ENCODE results near the gene LRP1B. TPM values are rescaled to one million over a fixed set of nuclear protein-coding genes. Genes with fewer than 3 reads are reported as not detected.

LRP1B gene
- total RNA-seq, 4 donors from 2014 or later, result 3.6 to 10.1 (median 6.1) TPM

DNA sequence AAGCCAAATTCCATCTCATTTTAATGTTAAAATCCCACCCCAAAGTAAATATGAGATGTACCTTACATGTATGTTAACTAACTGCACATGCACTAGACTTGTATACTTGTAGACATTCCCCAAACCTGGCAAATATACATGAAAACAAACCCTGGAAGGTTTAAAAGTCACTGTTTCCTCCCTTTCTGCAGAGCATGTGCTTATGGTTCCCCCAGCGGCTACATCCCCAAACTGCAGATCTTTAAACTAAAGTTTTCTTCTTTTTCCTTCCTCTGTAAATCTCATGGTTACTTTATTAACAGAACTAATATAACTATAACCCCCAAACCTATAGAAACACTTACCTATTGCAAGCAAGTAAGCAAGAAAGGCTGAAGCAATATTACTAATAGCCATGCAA, 731.5 kb downstream of the LRP1B start:
- DNase-seq (ENCODE audit: low spot score) (no peak), ATAC-seq (ENCODE audit: low FRiP score) (no peak)
- TF ChIP-seq CTCF (IDR thresholded peaks at IDR 0.05), result no peak

DNA sequence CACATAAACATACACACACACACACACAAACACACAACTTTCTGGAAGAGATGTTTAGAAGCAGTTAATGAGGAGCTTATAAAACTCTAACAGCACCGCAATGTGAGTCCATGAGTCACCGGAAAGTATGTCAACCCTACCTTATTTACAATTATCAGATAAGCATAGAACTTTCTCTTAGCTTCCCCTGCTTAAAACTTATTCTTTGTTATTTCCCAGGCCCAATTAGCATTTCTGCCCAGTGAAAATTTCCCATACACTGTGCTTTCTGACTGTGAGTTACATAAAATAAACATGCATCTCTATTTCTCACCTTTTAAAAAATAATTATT, 737.6 kb downstream of the LRP1B start:
- ATAC-seq (ENCODE audit: low FRiP score) (no peak), DNase-seq (ENCODE audit: low spot score) (no peak)
- no peak for TF ChIP-seq CTCF (IDR thresholded peaks at IDR 0.05)

DNA sequence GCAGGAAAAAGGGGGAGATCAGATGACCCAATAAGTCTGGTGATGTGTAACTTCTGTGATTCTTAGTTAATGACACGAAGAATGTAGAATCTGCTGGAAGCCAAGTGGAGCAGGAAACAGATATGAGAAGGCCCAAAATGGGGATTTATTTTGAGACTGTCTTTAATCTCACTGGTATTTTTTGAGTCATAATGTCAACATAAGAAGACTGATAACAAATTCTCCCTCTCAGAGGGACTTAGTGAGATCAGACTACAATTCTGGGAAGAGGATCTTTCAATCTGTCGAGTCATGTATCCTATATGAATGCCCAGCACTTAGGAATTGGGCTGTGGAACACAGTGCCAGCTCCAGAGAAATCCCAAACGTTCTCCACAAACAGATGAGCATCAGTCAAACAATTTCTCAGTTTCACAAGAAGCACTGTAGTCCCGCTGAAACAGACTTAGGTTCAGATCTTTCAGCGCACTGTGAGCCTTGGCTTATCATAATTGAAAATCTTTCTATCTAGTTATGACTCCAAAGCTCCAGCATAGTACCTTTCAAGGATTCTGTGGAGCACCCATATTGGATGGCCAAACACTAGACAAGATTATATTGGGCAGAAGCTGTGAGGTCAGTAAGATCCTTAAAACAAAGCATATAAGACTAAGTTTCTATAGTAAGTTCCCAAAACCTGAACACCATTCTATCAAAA, 738.2 kb downstream of the LRP1B start:
- no peak for DNase-seq (ENCODE audit: low spot score)
- no peak for TF ChIP-seq CTCF (IDR thresholded peaks at IDR 0.05)
- no peak for ATAC-seq (ENCODE audit: low FRiP score)

DNA sequence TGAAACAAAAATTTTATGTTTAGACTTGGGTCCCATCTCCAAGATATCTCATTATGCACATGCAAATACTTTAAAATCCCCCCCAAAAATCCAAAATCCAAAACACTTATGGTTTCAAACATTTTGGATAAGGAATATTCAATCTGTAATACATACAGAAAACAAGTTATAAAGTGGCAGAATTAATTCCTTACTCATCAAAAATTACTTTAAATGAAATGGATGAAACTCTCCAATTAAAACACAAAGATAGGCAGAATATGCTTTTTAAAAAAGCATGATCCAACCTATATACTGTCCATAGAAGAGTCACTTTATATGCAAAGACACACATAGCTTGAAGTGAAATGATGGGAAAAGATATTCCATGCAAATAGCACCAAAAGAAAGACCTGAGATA, 744.6 kb downstream of the LRP1B start:
- no peak for ATAC-seq (ENCODE audit: low FRiP score)

DNA sequence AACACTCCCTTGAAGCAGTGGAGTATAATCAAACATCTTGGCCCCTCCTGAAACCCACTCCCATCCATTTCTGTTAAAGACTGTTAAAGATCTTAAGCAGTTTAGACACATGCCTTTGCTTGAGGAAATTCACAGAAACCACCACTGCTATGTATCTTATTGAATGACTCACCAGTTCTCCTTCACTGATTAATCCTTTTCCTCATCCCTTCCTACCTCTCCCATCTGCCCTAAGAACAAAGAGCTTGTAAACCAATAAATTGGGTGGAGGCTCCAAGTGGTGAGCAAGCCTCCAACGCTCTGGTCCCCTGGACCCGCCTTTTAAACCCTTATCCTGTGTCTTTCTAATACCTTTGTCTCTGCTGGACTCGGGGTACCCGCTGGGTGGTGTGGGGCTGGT, 746.1 kb downstream of the LRP1B start:
- DNase-seq (ENCODE audit: low spot score), result no peak
- no peak for TF ChIP-seq CTCF (IDR thresholded peaks at IDR 0.05)

More for the DNA sequence above, 744.6 kb downstream of the LRP1B start:
- no peak for DNase-seq (ENCODE audit: low spot score)
- TF ChIP-seq CTCF (IDR thresholded peaks at IDR 0.05), result no peak

GRCh38 chr2:141381946-141382345, 748.9 kb downstream of the LRP1B start:
- TF ChIP-seq CTCF (IDR thresholded peaks at IDR 0.05), result no peak
- DNase-seq (ENCODE audit: low spot score) (no peak), ATAC-seq (ENCODE audit: low FRiP score) (no peak)

More for the DNA sequence above, 746.1 kb downstream of the LRP1B start:
- no peak for ATAC-seq (ENCODE audit: low FRiP score)

All from omental fat pad (tissue), 4 donors.